Measurements from ENCODE around the gene MAPRE3. TPM values are rescaled to one million over a fixed set of nuclear protein-coding genes. Genes with fewer than 3 reads are reported as not detected.

The MAPRE3 gene
- total RNA-seq, 4 donors from 2014 or later = 16.8 to 64.7 (median 32.9) TPM

GRCh38 chr2:27067385-27067784 lies 96.9 kb downstream of the MAPRE3 start:
- Histone ChIP-seq H3K9me3 (no peaks in the 10 kb centered on the region), H3K27ac (no peak overlapping the region), H3K27me3 (no peaks in the 10 kb centered on the region), H3K4me3 (no peak overlapping the region), H3K36me3 (no peaks in the 10 kb centered on the region), H3K4me1 (peaks cover 12 to 27% (median 24%) of the 10 kb centered on the region in 4 donors)
- in situ Hi-C loops (cut with MboI; ENCODE audit: low pct_ligation_motif_present in 1 of 4, low pct_unique_long_range_greater_than_20kb in 1 of 4, low sequenced_read_pairs in 3 of 4) = no loop called here
- WGBS, 2 donors (ENCODE audit: low coverage in 1 of 2) = 91 to 100% methylated on average over 2 to 5 of the region's 5 CpGs
- intact Hi-C loops (cut with DNase I; ENCODE audit: low total_unique reads) = no loop called here
- DNase-seq = no peak
- TF ChIP-seq POLR2A (IDR thresholded peaks at IDR 0.05) = no peak
- no peak for TF ChIP-seq EP300 (IDR thresholded peaks at IDR 0.05; ENCODE audit: low read depth)
- no peak for TF ChIP-seq CTCF (IDR thresholded peaks at IDR 0.05)
- TF ChIP-seq POLR2AphosphoS5 (IDR thresholded peaks at IDR 0.05) = no peak

DNA sequence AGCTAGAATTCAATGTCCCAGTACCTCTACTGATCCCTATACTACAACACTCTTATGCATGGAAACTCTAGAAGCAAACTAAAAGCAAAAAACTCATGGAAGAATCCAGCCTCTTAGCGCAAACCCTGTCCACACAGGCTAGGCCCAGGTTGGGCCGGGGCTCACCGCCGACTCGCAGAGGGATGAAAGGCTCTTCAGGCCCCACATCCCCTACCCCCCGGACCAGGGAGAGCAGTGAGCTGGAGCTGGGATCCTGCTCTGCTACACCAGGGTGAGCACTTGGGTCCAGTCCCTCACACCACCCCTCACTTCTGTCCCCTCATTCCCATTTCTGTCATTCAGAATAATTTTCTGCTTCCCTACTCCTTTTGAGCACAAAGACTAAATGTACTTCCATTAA lies 99.0 kb downstream of the MAPRE3 start:
- no peak for DNase-seq
- H3K27ac ChIP-seq = no peak overlapping the region
- in situ Hi-C loops (cut with MboI; ENCODE audit: low pct_ligation_motif_present in 1 of 4, low pct_unique_long_range_greater_than_20kb in 1 of 4, low sequenced_read_pairs in 3 of 4) (no loop called here), intact Hi-C loops (cut with DNase I; ENCODE audit: low total_unique reads) (no loop called here)
- TF ChIP-seq POLR2AphosphoS5 (IDR thresholded peaks at IDR 0.05) = no peak
- no peak for TF ChIP-seq CTCF (IDR thresholded peaks at IDR 0.05)
- no peak for TF ChIP-seq EP300 (IDR thresholded peaks at IDR 0.05; ENCODE audit: low read depth)
- TF ChIP-seq POLR2A (IDR thresholded peaks at IDR 0.05) = no peak
- no peaks in the 10 kb centered on the region for H3K9me3 ChIP-seq
- no peaks in the 10 kb centered on the region for H3K36me3 ChIP-seq
- no peak overlapping the region for H3K4me3 ChIP-seq
- H3K27me3 ChIP-seq = no peaks in the 10 kb centered on the region
- 97 to 100% methylated on average over 1 to 6 of the region's 6 CpGs for WGBS, 2 donors (ENCODE audit: low coverage in 1 of 2)
- H3K4me1 ChIP-seq = peaks cover 15 to 46% (median 34%) of the 10 kb centered on the region in 4 donors

GRCh38 chr2:27069961-27070618 lies 99.7 kb downstream of the MAPRE3 start:
- intact Hi-C loops (cut with DNase I; ENCODE audit: low total_unique reads) (no loop called here), in situ Hi-C loops (cut with MboI; ENCODE audit: low pct_ligation_motif_present in 1 of 4, low pct_unique_long_range_greater_than_20kb in 1 of 4, low sequenced_read_pairs in 3 of 4) (no loop called here)
- Histone ChIP-seq H3K4me3 (peak overlapping the region in 2 of 4 donors; percentile 78 to 98), H3K27ac (peak overlapping the region; percentile 92 to 96 (median 95)), H3K27me3 (no peaks in the 10 kb centered on the region), H3K4me1 (peaks cover 15 to 52% (median 38%) of the 10 kb centered on the region in 4 donors), H3K9me3 (no peaks in the 10 kb centered on the region), H3K36me3 (no peaks in the 10 kb centered on the region)
- WGBS, 2 donors (ENCODE audit: low coverage in 1 of 2) = 83 to 88% methylated on average over 5 to 8 of the region's 8 CpGs
- TF ChIP-seq POLR2A (IDR thresholded peaks at IDR 0.05) (no peak), CTCF (IDR thresholded peaks at IDR 0.05) (no peak)
- DNase-seq = no peak

- Histone ChIP-seq H3K36me3 (no peaks in the 10 kb centered on the region), H3K4me3 (peak overlapping the region; percentile 68 to 98 (median 82)), H3K27me3 (no peaks in the 10 kb centered on the region), H3K4me1 (peaks cover 15 to 59% (median 41%) of the 10 kb centered on the region in 4 donors), H3K27ac (peak overlapping the region; percentile 92 to 96 (median 95)), H3K9me3 (no peaks in the 10 kb centered on the region)
- 2% methylated on average over 11 of the region's 11 CpGs; no CpG with 5 or more reads in 1 of the 2 donors for WGBS, 2 donors (ENCODE audit: low coverage in 1 of 2)
- in situ Hi-C loops (cut with MboI; ENCODE audit: low pct_ligation_motif_present in 1 of 4, low pct_unique_long_range_greater_than_20kb in 1 of 4, low sequenced_read_pairs in 3 of 4) = no loop called here
- intact Hi-C loops (cut with DNase I; ENCODE audit: low total_unique reads) = no loop called here
- TF ChIP-seq EP300 (IDR thresholded peaks at IDR 0.05; ENCODE audit: low read depth) (no peak), CTCF (IDR thresholded peaks at IDR 0.05) (no peak), POLR2AphosphoS5 (IDR thresholded peaks at IDR 0.05) (no peak), POLR2A (IDR thresholded peaks at IDR 0.05) (no peak)
- DNase-seq = no peak
These were observed 100.3 kb downstream of the MAPRE3 start for GRCh38 chr2:27070653-27071276.

Data from transverse colon (tissue), 4 donors.